Peyer's patch (tissue), 4 donors: ENCODE data around the gene PDE4D.

ENCODE experiments used
- POLR2A ChIP-seq, 2 donors: fragments of 450-650 bp; IDR thresholded peaks; one replicate each; pipeline ENCODE4 v1.5.1; 2017; ENCODE audit warnings: antibody characterized with exemption in 2 of 2, mild to moderate bottlenecking in 2 of 2, moderate library complexity in 2 of 2
- TF ChIP-seq, protein P1 (sequence below), 6 experiments: fragments of 450-650 bp in 4 of 6; fragments of 200-600 bp in 2 of 6; sonication (generic) in 1 of 6; IDR thresholded peaks; one replicate each; pipeline ENCODE4 v1.5.1; 2017 to 2019; ENCODE audit warnings: antibody characterized with exemption in 6 of 6, mild to moderate bottlenecking in 3 of 6, moderate library complexity in 1 of 6

DNA sequence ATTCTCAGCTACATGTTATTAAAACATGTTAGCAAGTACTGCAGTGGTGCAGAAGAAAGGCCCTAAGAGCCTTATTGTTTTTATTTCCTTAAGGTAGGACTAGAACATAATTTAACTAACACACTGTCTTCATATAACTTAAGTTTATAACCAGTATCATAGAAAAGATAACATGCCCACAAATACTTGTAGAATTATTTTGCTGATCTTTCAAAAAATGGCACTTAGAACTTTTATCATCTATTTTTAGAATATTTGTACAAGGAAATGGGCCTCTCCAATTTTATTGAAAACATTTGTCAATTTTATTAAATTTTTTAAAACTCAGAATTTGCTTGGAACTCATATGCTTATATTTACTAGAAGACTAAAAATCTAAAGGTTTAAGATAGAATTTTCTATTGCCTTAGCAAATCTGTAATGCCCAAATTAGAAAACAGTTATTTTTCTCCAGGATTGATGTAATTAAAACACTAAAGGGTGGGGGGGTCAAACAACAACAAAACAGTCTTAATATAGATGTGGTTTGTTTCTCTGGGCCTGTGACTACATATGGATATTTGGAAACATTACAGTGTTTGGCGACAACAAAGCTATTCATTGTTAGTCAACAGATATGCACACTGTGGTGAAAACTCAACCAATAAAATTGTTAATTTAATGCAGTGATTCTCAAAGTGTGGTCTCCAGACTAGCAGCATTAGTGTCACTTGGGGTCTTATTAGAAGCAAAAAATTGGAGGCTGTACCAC is 360.4 kb downstream of the PDE4D start:
- no peak for TF ChIP-seq POLR2A (IDR thresholded peaks at IDR 0.05)
- TF ChIP-seq, protein P1, sequence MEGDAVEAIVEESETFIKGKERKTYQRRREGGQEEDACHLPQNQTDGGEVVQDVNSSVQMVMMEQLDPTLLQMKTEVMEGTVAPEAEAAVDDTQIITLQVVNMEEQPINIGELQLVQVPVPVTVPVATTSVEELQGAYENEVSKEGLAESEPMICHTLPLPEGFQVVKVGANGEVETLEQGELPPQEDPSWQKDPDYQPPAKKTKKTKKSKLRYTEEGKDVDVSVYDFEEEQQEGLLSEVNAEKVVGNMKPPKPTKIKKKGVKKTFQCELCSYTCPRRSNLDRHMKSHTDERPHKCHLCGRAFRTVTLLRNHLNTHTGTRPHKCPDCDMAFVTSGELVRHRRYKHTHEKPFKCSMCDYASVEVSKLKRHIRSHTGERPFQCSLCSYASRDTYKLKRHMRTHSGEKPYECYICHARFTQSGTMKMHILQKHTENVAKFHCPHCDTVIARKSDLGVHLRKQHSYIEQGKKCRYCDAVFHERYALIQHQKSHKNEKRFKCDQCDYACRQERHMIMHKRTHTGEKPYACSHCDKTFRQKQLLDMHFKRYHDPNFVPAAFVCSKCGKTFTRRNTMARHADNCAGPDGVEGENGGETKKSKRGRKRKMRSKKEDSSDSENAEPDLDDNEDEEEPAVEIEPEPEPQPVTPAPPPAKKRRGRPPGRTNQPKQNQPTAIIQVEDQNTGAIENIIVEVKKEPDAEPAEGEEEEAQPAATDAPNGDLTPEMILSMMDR (IDR thresholded peaks at IDR 0.05) = no peak
